ENCODE measurements around the gene VLDLR.
"Not testable (repeated sequence)": the region's sequence is repeated elsewhere in the genome, so short reads cannot be mapped to it uniquely, and the experiment has no call there.

VLDLR gene

GRCh38 chr9:2700909-2701550 is 79.4 kb downstream of the VLDLR start:
- no peaks in the 10 kb centered on the region for H3K36me3 ChIP-seq (ENCODE audit: control insufficient read depth, insufficient read depth, low read length)
- H3K9me3 ChIP-seq (ENCODE audit: control insufficient read depth, insufficient read depth, low read length) = no peaks in the 10 kb centered on the region
- H3K4me1 ChIP-seq (ENCODE audit: control insufficient read depth, insufficient read depth, low read length) = peaks cover 2% of the 10 kb centered on the region; the same call in 1 of the 2 replicates
- WGBS (ENCODE audit: insufficient coverage, insufficient read length) = no CpG with 5 or more reads among the region's 10 CpGs
- H3K27ac ChIP-seq (ENCODE audit: low read length) = no peak overlapping the region
- no peaks in the 10 kb centered on the region for H3K27me3 ChIP-seq (ENCODE audit: control insufficient read depth, insufficient read depth, low read length)
- no peak overlapping the region for H3K4me3 ChIP-seq (ENCODE audit: low read length)
- no peak for DNase-seq (ENCODE audit: low read depth, low spot score)

- Histone ChIP-seq H3K4me1 (ENCODE audit: control insufficient read depth, insufficient read depth, low read length) (peaks cover 2% of the 10 kb centered on the region; the same call in 1 of the 2 replicates), H3K4me3 (ENCODE audit: low read length) (no peak overlapping the region), H3K36me3 (ENCODE audit: control insufficient read depth, insufficient read depth, low read length) (no peaks in the 10 kb centered on the region), H3K9me3 (ENCODE audit: control insufficient read depth, insufficient read depth, low read length) (no peaks in the 10 kb centered on the region), H3K27ac (ENCODE audit: low read length) (no peak overlapping the region), H3K27me3 (ENCODE audit: control insufficient read depth, insufficient read depth, low read length) (no peaks in the 10 kb centered on the region)
- no peak for DNase-seq (ENCODE audit: low read depth, low spot score)
Measured at GRCh38 chr9:2704504-2704903, 82.9 kb downstream of the VLDLR start.

- H3K27ac ChIP-seq (ENCODE audit: low read length); H3K36me3 ChIP-seq (ENCODE audit: control insufficient read depth, insufficient read depth, low read length); H3K4me3 ChIP-seq (ENCODE audit: low read length); H3K9me3 ChIP-seq (ENCODE audit: control insufficient read depth, insufficient read depth, low read length); H3K4me1 ChIP-seq (ENCODE audit: control insufficient read depth, insufficient read depth, low read length); H3K27me3 ChIP-seq (ENCODE audit: control insufficient read depth, insufficient read depth, low read length); DNase-seq (ENCODE audit: low read depth, low spot score): not testable (repeated sequence)
- no CpG with 5 or more reads among the region's 3 CpGs for WGBS (ENCODE audit: insufficient coverage, insufficient read length)
Measured at GRCh38 chr9:2707256-2707655, 85.7 kb downstream of the VLDLR start.
